ENCODE measurements around the gene STEAP4.
"Not testable (repeated sequence)": the region's sequence is repeated elsewhere in the genome, so short reads cannot be mapped to it uniquely, and the experiment has no call there.

Gene STEAP4

DNA sequence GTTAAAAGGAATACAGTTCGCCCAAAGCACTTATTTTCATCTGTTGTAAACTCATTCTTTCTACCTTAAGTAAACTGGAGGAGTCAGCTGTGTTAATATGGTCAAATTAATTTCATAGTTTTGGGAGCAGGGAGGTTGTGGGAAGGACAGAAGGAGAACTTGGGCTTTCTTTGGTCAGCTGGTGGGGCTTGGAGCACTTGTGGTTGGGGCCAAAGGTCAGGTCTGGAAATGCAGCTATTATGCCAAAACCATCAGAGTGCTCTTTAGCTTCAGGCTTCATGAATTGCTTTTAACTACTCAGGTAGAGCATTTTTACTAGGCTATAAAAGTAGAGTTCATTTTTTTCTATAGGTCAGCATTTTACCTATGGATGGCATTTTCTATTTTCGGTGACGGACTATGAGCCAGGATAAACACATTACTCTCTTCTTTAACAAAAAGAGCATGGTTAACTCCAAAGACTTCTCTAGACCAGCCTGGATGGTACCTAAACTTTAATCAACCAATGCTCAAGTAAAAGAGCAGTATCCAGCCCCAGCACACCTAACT, 30.0 kb downstream of the STEAP4 start:
- no peak for FAIRE-seq
- no peak for DNase-seq (ENCODE audit: extremely low spot score, insufficient read length, low read depth)

- FAIRE-seq: not testable (repeated sequence)
Observed at GRCh38 chr7:88274856-88275255, 31.8 kb downstream of the STEAP4 start.

DNA sequence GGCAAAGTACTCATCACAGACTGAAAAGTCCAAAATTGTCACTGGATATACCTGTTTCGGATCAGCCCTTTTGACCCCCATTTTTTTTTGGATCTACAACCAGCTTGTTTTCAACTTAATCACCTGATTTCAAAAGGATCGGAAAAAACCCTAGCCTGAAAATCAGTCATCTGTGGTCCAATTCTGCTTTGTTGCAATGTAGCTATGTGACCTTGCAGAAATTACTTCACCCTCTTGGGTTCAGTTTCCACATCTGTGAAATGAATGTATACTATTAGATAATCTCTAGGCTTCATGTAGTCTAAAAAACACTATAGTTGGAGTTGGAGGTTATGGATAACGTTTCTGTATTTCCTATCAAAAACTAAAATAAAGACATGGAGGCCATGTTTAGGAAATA, 37.1 kb downstream of the STEAP4 start:
- no peak for DNase-seq (ENCODE audit: extremely low spot score, insufficient read length, low read depth)
- FAIRE-seq: no peak

More at GRCh38 chr7:88274856-88275255, 31.8 kb downstream of the STEAP4 start:
- DNase-seq (ENCODE audit: extremely low spot score, insufficient read length, low read depth): not testable (repeated sequence)

DNA sequence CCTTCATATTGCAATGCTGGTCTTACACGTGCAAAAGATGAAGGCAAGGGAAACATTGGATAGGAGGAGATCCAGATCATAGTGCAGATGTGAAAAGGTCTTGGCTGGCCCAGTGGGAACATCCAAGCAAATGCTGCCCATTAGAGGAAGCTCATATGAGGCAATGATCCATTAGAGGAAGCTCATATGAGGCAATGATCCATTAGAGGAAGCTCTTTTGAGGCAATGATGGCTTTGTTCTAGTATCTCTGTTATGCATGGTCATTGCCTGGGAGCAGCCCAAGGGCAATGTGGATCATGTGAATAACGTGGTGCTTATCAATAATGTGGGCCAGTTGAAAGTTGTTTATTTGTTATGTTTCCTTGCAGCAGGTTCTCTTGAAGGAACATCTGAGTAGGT, 37.8 kb downstream of the STEAP4 start:
- FAIRE-seq: no peak

DNA sequence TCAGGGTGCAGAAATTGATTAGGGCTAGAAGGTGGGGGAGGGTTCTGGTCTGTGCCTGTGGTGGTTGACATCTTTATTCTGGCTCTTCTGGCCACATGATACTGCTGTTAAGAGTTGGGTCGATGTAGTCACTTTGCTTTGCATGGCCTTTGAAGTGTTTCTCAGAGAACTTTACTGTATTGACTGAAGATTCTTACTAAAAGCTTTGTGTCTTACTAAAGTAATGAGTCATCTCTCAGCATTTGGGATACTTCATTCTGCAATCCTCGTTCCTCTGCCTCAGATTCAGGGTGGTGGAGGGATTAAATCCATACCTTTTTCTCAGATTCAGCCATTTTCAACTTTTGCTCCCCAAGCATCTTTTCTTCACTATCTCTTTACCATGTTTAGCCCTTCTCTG, 38.6 kb downstream of the STEAP4 start:
- no peak for DNase-seq (ENCODE audit: extremely low spot score, insufficient read length, low read depth)
- no peak for FAIRE-seq

More for the DNA sequence above, 37.8 kb downstream of the STEAP4 start:
- no peak for DNase-seq (ENCODE audit: extremely low spot score, insufficient read length, low read depth)

GRCh38 chr7:88267421-88267820, 39.3 kb downstream of the STEAP4 start:
- FAIRE-seq (no peak), DNase-seq (ENCODE audit: extremely low spot score, insufficient read length, low read depth) (no peak)

GRCh38 chr7:88264987-88265386, 41.7 kb downstream of the STEAP4 start:
- FAIRE-seq: not testable (repeated sequence)

GRCh38 chr7:88262562-88262961, 44.1 kb downstream of the STEAP4 start:
- FAIRE-seq (no peak), DNase-seq (ENCODE audit: extremely low spot score, insufficient read length, low read depth) (no peak)

More at GRCh38 chr7:88264987-88265386, 41.7 kb downstream of the STEAP4 start:
- not testable (repeated sequence) for DNase-seq (ENCODE audit: extremely low spot score, insufficient read length, low read depth)

- FAIRE-seq (no peak), DNase-seq (ENCODE audit: extremely low spot score, insufficient read length, low read depth) (no peak)
Observed at GRCh38 chr7:88260719-88261118, 46.0 kb downstream of the STEAP4 start.

- DNase-seq (ENCODE audit: extremely low spot score, insufficient read length, low read depth) (no peak), FAIRE-seq (no peak)
Observed at GRCh38 chr7:88259656-88260380, 46.9 kb downstream of the STEAP4 start.

GRCh38 chr7:88258296-88258695, 48.4 kb downstream of the STEAP4 start:
- DNase-seq (ENCODE audit: extremely low spot score, insufficient read length, low read depth); FAIRE-seq: not testable (repeated sequence)

GRCh38 chr7:88256906-88257305, 49.8 kb downstream of the STEAP4 start:
- FAIRE-seq: no peak
- DNase-seq (ENCODE audit: extremely low spot score, insufficient read length, low read depth): no peak

GRCh38 chr7:88254721-88255424, 51.8 kb downstream of the STEAP4 start:
- FAIRE-seq: no peak
- no peak for DNase-seq (ENCODE audit: extremely low spot score, insufficient read length, low read depth)

GRCh38 chr7:88253640-88254039, 53.1 kb downstream of the STEAP4 start:
- no peak for DNase-seq (ENCODE audit: extremely low spot score, insufficient read length, low read depth)
- no peak for FAIRE-seq

- FAIRE-seq: no peak
- no peak for DNase-seq (ENCODE audit: extremely low spot score, insufficient read length, low read depth)
Observed at GRCh38 chr7:88244258-88244657, 62.4 kb downstream of the STEAP4 start.

DNA sequence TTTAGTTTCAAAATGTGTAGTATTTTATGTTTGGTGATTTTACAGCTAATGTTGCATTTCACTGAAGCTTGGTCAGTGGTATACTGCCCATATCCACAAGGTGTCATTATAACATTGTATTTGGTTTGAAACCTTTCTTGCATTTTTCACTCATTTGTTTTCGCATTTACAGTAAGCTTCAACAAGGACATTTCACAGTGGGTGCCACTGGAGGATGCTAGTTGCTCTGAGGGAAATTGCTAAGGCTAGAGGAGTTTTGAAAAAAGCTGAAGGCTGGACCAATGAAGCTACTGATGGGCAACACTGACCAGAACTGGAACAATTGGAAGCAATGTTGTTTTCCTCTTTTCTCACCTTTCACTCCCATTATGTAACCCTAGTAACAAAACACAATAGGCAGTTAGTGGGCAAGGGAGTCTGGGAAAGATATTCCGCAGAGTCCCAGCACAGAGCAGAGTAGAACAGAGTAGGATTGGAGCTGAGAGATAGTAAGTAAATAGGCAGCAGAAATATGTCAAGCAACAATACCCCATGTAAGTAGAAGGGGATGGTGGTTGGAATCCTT, 63.3 kb downstream of the STEAP4 start:
- FAIRE-seq: peak; percentile 65
- DNase-seq (ENCODE audit: extremely low spot score, insufficient read length, low read depth): no peak

DNA sequence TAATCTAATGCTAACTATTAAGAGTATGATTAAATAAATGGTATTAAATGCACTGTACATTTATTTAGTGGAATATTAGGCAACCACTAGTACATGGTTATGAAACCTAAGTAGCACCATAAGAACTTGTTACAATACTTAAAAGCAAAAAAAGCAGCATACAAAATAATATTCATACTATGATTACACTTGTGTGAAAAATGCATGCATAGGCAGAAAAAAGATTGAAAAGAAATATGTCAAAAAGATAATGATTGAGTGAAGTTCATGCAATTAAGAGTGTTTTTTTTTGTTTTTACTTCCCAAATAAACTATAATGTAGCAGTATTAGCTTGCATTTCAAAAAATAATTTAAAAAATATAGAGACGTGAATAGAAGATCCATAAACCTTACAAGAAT, 66.8 kb downstream of the STEAP4 start:
- FAIRE-seq: no peak
- no peak for DNase-seq (ENCODE audit: extremely low spot score, insufficient read length, low read depth)

DNA sequence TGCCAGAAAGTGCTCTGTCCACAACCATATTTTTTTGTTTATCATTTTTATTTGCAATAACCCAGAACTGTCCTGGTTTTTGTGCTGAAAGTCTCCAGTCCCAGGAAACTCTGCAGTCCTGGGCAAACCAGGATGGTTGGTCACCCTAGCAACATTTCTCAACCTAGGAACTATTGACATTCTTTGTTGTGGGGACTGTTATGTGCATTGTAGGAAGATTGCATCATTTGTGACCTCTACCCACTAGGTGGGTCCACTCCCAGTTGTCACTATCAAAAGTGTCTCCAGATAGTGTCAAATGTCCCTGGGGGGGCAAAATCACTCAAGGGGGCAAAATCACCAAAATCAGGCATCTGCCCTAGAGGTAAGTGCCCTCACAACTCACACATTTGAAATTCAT, 72.9 kb downstream of the STEAP4 start:
- FAIRE-seq (no peak), DNase-seq (ENCODE audit: extremely low spot score, insufficient read length, low read depth) (no peak)

GRCh38 chr7:88230646-88231045, 76.0 kb downstream of the STEAP4 start:
- no peak for FAIRE-seq
- DNase-seq (ENCODE audit: extremely low spot score, insufficient read length, low read depth): no peak

- DNase-seq (ENCODE audit: extremely low spot score, insufficient read length, low read depth): no peak
- no peak for FAIRE-seq
Observed at GRCh38 chr7:88229302-88229995, 77.2 kb downstream of the STEAP4 start.

Measured in GM18507 (cell line).